Neural progenitor cell (in vitro differentiated cells): ENCODE results near the gene SCUBE2. TPM values are rescaled to one million over a fixed set of nuclear protein-coding genes. Genes with fewer than 3 reads are reported as not detected.

Experiments used
- DNase-seq: peaks from one replicate; pipeline ENCODE4 v3.0.0-alpha.2; 2016; ENCODE audit warnings: low spot score
- H2AFZ ChIP-seq: fragments of 200-600 bp; sonication (generic); replicated peaks from 2 replicates; pipeline ENCODE4 v1.6.1; 2016; ENCODE audit warnings: antibody characterized with exemption
- H3F3A ChIP-seq: fragments of 200-600 bp; sonication (generic); 2 replicates; pipeline ENCODE4 v1.6.1; 2016; ENCODE audit warnings: antibody characterized with exemption, low read depth
- H3K27ac ChIP-seq: fragments of 200-600 bp; sonication (generic); 2 replicates; pipeline ENCODE4 v1.5.1; 2016; ENCODE audit warnings: mild to moderate bottlenecking
- H3K27me3 ChIP-seq: fragments of 200-600 bp; sonication (generic); 2 replicates; pipeline ENCODE4 v1.6.1; 2016; ENCODE audit warnings: mild to moderate bottlenecking, moderate library complexity
- H3K36me3 ChIP-seq: fragments of 200-600 bp; sonication (generic); 2 replicates; pipeline ENCODE4 v1.5.1; 2016
- H3K4me1 ChIP-seq: fragments of 200-600 bp; sonication (generic); 2 replicates; pipeline ENCODE4 v1.6.1; 2016; ENCODE audit warnings: mixed run types
- H3K4me2 ChIP-seq: fragments of 200-600 bp; sonication (generic); 2 replicates; pipeline ENCODE4 v1.6.1; 2016
- H3K4me3 ChIP-seq: fragments of 200-600 bp; sonication (generic); 2 replicates; pipeline ENCODE4 v1.5.1; 2016
- H3K79me2 ChIP-seq: fragments of 200-600 bp; sonication (generic); 2 replicates; pipeline ENCODE4 v1.6.1; 2016; ENCODE audit warnings: low read depth
- H3K9ac ChIP-seq: fragments of 200-600 bp; sonication (generic); 2 replicates; pipeline ENCODE4 v1.6.1; 2016
- H3K9me3 ChIP-seq: fragments of 200-600 bp; sonication (generic); 2 replicates; pipeline ENCODE4 v1.5.1; 2016; ENCODE audit warnings: low read depth
- H4K20me1 ChIP-seq: fragments of 200-600 bp; sonication (generic); 2 replicates; pipeline ENCODE4 v1.6.1; 2016; ENCODE audit warnings: low read depth
- H3K27ac Mint-ChIP-seq: 3 replicates; pipeline ENCODE4 v1.8.0; 2021; ENCODE audit warnings: mixed read lengths
- H3K27me3 Mint-ChIP-seq: 2 replicates; pipeline ENCODE4 v1.8.0; 2022; ENCODE audit warnings: low read depth, mild to moderate bottlenecking, inconsistent platforms, moderate library complexity, mixed read lengths; ENCODE audit not compliant: insufficient read depth
- H3K36me3 Mint-ChIP-seq: 3 replicates; pipeline ENCODE4 v1.8.0; 2021; ENCODE audit warnings: mixed read lengths
- H3K4me1 Mint-ChIP-seq: 3 replicates; pipeline ENCODE4 v1.8.0; 2021; ENCODE audit warnings: mixed read lengths
- H3K4me3 Mint-ChIP-seq: 3 replicates; pipeline ENCODE4 v1.8.0; 2021; ENCODE audit warnings: mild to moderate bottlenecking, moderate library complexity, mixed read lengths
- H3K9me3 Mint-ChIP-seq: 3 replicates; pipeline ENCODE4 v1.8.0; 2020; ENCODE audit warnings: mixed read lengths
- CTCF ChIP-seq: fragments of 200-600 bp; sonication (generic); IDR thresholded peaks from 2 replicates; pipeline ENCODE4 v1.5.1; 2017; ENCODE audit warnings: antibody characterized with exemption, mild to moderate bottlenecking
- EZH2 ChIP-seq: fragments of 200-600 bp; sonication (generic); IDR thresholded peaks from 2 replicates; pipeline ENCODE4 v1.6.1; 2017; ENCODE audit warnings: antibody characterized with exemption, mild to moderate bottlenecking, moderate library complexity
- EZH2phosphoT487 ChIP-seq: fragments of 200-600 bp; sonication (generic); IDR thresholded peaks from 2 replicates; pipeline ENCODE4 v1.6.1; 2017; ENCODE audit warnings: antibody characterized with exemption
- microRNA-seq: library from miRNA; unstranded; fragments of <30 nt; microRNA quantifications from one replicate; pipeline ENCODE4, GENCODE V29; 2016
- small RNA-seq: library from RNA; depleted of rRNA; stranded (forward); fragments of <200 nt; gene quantifications from one replicate; pipeline ENCODE3, GENCODE V24; 2015
- total RNA-seq: library from RNA; depleted of rRNA; stranded (reverse); fragments of >200 nt; gene quantifications from 2 replicates; pipeline ENCODE4 v1.2.3, GENCODE V29; 2015; ENCODE audit warnings: low replicate concordance

SCUBE2 gene
- total RNA-seq, 1 donor from 2014 or later: 42.1 TPM

- Mint-ChIP-seq H3K4me3 (no peak overlapping the region), H3K27me3 (no peaks in the 10 kb centered on the region), H3K9me3 (peaks cover 2% of the 10 kb centered on the region), H3K27ac (no peak overlapping the region), H3K4me1 (no peaks in the 10 kb centered on the region), H3K36me3 (peaks cover 2% of the 10 kb centered on the region)
- Histone ChIP-seq H2AFZ (no peak overlapping the region), H3K9ac (no peak overlapping the region), H3K4me3 (no peak overlapping the region), H3K27ac (no peak overlapping the region), H3K27me3 (no peaks in the 10 kb centered on the region), H3K36me3 (no peaks in the 10 kb centered on the region), H3F3A (peaks cover 2% of the 10 kb centered on the region), H3K79me2 (no peaks in the 10 kb centered on the region), H3K4me1 (no peaks in the 10 kb centered on the region), H4K20me1 (no peaks in the 10 kb centered on the region), H3K9me3 (no peaks in the 10 kb centered on the region), H3K4me2 (no peak overlapping the region)
- no peak for TF ChIP-seq EZH2
- no peak for TF ChIP-seq CTCF
- no peak for TF ChIP-seq EZH2phosphoT487
- no peak for DNase-seq
These were observed 120.0 kb downstream of the SCUBE2 start for GRCh38 chr11:8971196-8971923.

Small RNA genes within 50 kb of the gene (microRNA-seq; reads per million reads assigned to microRNA genes)
- not detected for gene MIR5691

Small RNA genes within 50 kb of the gene (small RNA-seq; reads per million reads assigned to genes)
- gene MIR5691: not detected

Other genes with a start within 250 kb of the SCUBE2 start
- gene AKIP1, start 180.4 kb downstream of the SCUBE2 start, total RNA-seq: 45.6 and 53.7 TPM in 2 replicates
- gene C11orf16, start 158.7 kb downstream of the SCUBE2 start, total RNA-seq: not detected in 2 replicates
- gene ASCL3, start 148.6 kb downstream of the SCUBE2 start, total RNA-seq: not detected in 2 replicates
- 16.0 and 17.6 TPM in 2 replicates for gene TMEM9B, start 127.2 kb downstream of the SCUBE2 start, total RNA-seq
- gene NRIP3, start 87.6 kb downstream of the SCUBE2 start, total RNA-seq: 38.1 and 42.7 TPM in 2 replicates
- 134 and 142 TPM in 2 replicates for gene DENND5A, start 173.8 kb upstream of the SCUBE2 start, total RNA-seq
- 51.6 and 82.4 TPM in 2 replicates for gene TMEM41B, start 223.0 kb upstream of the SCUBE2 start, total RNA-seq